OCI-LY1 (cell line): ENCODE results near the gene SMIM13.

ENCODE experiments used
- H2AFZ ChIP-seq: fragments of 200-600 bp; sonication (generic), shearing (Covaris generic); 2 replicates; pipeline ENCODE4 v1.6.0; 2014; ENCODE audit warnings: antibody characterized with exemption, mild to moderate bottlenecking, low read length
- H3F3A ChIP-seq: fragments of 200-600 bp; sonication (generic), shearing (Covaris generic); 2 replicates; pipeline ENCODE4 v1.6.0; 2014; ENCODE audit warnings: mild to moderate bottlenecking, antibody characterized with exemption, low read length, moderate library complexity; ENCODE audit not compliant: insufficient read depth
- H3K27ac ChIP-seq: fragments of 200-600 bp; sonication (generic); 2 replicates; pipeline ENCODE4 v1.5.1; 2014; ENCODE audit warnings: low read length, mixed run types, mild to moderate bottlenecking, low read depth; ENCODE audit not compliant: poor library complexity, severe bottlenecking
- H3K27me3 ChIP-seq: fragments of 200-600 bp; sonication (generic); 2 replicates; pipeline ENCODE4 v1.6.0; 2014; ENCODE audit warnings: antibody characterized with exemption, mild to moderate bottlenecking, low read length, moderate library complexity; ENCODE audit not compliant: insufficient read depth
- H3K36me3 ChIP-seq: fragments of 200-600 bp; sonication (generic); 2 replicates; pipeline ENCODE4 v1.6.1; 2014; ENCODE audit warnings: mild to moderate bottlenecking, antibody characterized with exemption, low read length, moderate library complexity, mixed read lengths; ENCODE audit not compliant: insufficient read depth
- H3K4me1 ChIP-seq: fragments of 200-600 bp; sonication (generic); 2 replicates; pipeline ENCODE4 v1.5.1; 2014; ENCODE audit warnings: mild to moderate bottlenecking, low read length, moderate library complexity; ENCODE audit not compliant: insufficient read depth, severe bottlenecking
- H3K4me2 ChIP-seq: fragments of 200-600 bp; sonication (generic), shearing (Covaris generic); 2 replicates; pipeline ENCODE4 v1.6.1; 2014; ENCODE audit warnings: low read length
- H3K4me3 ChIP-seq: fragments of 200-600 bp; sonication (generic); 2 replicates; pipeline ENCODE4 v1.5.1; 2014; ENCODE audit warnings: low read length, low read depth, mild to moderate bottlenecking, mixed read lengths; ENCODE audit not compliant: poor library complexity, severe bottlenecking
- H3K79me2 ChIP-seq: fragments of 200-600 bp; shearing (Covaris generic); 2 replicates; pipeline ENCODE4 v1.6.1; 2016; ENCODE audit warnings: mixed run types, low read length, mixed read lengths; ENCODE audit not compliant: insufficient read depth
- H3K9ac ChIP-seq: fragments of 200-600 bp; sonication (generic), shearing (Covaris generic); 2 replicates; pipeline ENCODE4 v1.6.1; 2014; ENCODE audit warnings: mild to moderate bottlenecking, low read length, mixed read lengths
- H3K9me2 ChIP-seq: fragments of 200-600 bp; sonication (generic), shearing (Covaris generic); 2 replicates; pipeline ENCODE4 v1.6.1; 2014; ENCODE audit warnings: low read depth, mild to moderate bottlenecking, low read length, mixed read lengths
- H3K9me3 ChIP-seq: fragments of 200-600 bp; shearing (Covaris generic); 2 replicates; pipeline ENCODE4 v1.6.1; 2014; ENCODE audit warnings: low read length, mixed read lengths
- H4K20me1 ChIP-seq: fragments of 200-600 bp; sonication (generic), shearing (Covaris generic); 2 replicates; pipeline ENCODE4 v1.6.0; 2016; ENCODE audit warnings: mild to moderate bottlenecking, low read length; ENCODE audit not compliant: insufficient read depth
- CTCF ChIP-seq: fragments of 200-600 bp; sonication (generic), shearing (Covaris generic); IDR thresholded peaks from 2 replicates; pipeline ENCODE4 v1.5.1; 2017; ENCODE audit warnings: mild to moderate bottlenecking, antibody characterized with exemption, low read length, moderate library complexity, mixed read lengths
- EZH2 ChIP-seq: fragments of 200-600 bp; sonication (generic), shearing (Covaris generic); IDR thresholded peaks from 2 replicates; pipeline ENCODE4 v1.8.0; 2017; ENCODE audit warnings: borderline replicate concordance, mixed run types, mild to moderate bottlenecking, antibody characterized with exemption, low read length, moderate library complexity, mixed read lengths

The SMIM13 gene

GRCh38 chr6:11062083-11062482, 31.6 kb upstream of the SMIM13 start:
- no peaks in the 10 kb centered on the region for H4K20me1 ChIP-seq
- H3K27ac ChIP-seq, result no peak overlapping the region
- no peaks in the 10 kb centered on the region for H3K36me3 ChIP-seq
- no peak overlapping the region for H3K4me3 ChIP-seq
- H3K4me1 ChIP-seq, result no peaks in the 10 kb centered on the region
- TF ChIP-seq CTCF (no peak), EZH2 (no peak)
- no peaks in the 10 kb centered on the region for H3K9me3 ChIP-seq
- H3K9ac ChIP-seq, result no peak overlapping the region
- no peaks in the 10 kb centered on the region for H3K9me2 ChIP-seq
- no peaks in the 10 kb centered on the region for H3F3A ChIP-seq
- H3K27me3 ChIP-seq, result no peaks in the 10 kb centered on the region
- H3K4me2 ChIP-seq, result no peak overlapping the region
- no peak overlapping the region for H2AFZ ChIP-seq
- no peaks in the 10 kb centered on the region for H3K79me2 ChIP-seq

- no peaks in the 10 kb centered on the region for H3K9me2 ChIP-seq
- H3K36me3 ChIP-seq, result no peaks in the 10 kb centered on the region
- H4K20me1 ChIP-seq, result no peaks in the 10 kb centered on the region
- H3K4me3 ChIP-seq, result no peak overlapping the region
- H3F3A ChIP-seq, result no peaks in the 10 kb centered on the region
- H3K9ac ChIP-seq, result no peak overlapping the region
- no peak overlapping the region for H3K27ac ChIP-seq
- H3K27me3 ChIP-seq, result no peaks in the 10 kb centered on the region
- no peaks in the 10 kb centered on the region for H3K9me3 ChIP-seq
- no peak overlapping the region for H3K4me2 ChIP-seq
- no peaks in the 10 kb centered on the region for H3K4me1 ChIP-seq
- no peak overlapping the region for H2AFZ ChIP-seq
- no peaks in the 10 kb centered on the region for H3K79me2 ChIP-seq
- TF ChIP-seq EZH2 (no peak), CTCF (no peak)
Measured at GRCh38 chr6:11062715-11063114, 30.9 kb upstream of the SMIM13 start.

GRCh38 chr6:11064836-11065235, 28.8 kb upstream of the SMIM13 start:
- Histone ChIP-seq H2AFZ (no peak overlapping the region), H3K9me3 (no peaks in the 10 kb centered on the region), H3K27me3 (no peaks in the 10 kb centered on the region), H3K9ac (no peak overlapping the region), H3K36me3 (no peaks in the 10 kb centered on the region), H3K27ac (no peak overlapping the region), H3F3A (no peaks in the 10 kb centered on the region), H4K20me1 (no peaks in the 10 kb centered on the region), H3K4me2 (no peak overlapping the region), H3K9me2 (no peaks in the 10 kb centered on the region), H3K79me2 (no peaks in the 10 kb centered on the region), H3K4me3 (no peak overlapping the region), H3K4me1 (no peaks in the 10 kb centered on the region)
- TF ChIP-seq EZH2, result no peak
- TF ChIP-seq CTCF, result no peak
